ENCODE data around the gene KRT72.

GRCh38 chr12:52607314-52607713, 6.1 kb upstream of the KRT72 start:
- no peak for TF ChIP-seq CTCF (IDR thresholded peaks at IDR 0.05)
- no peak for TF ChIP-seq POLR2AphosphoS5 (IDR thresholded peaks at IDR 0.05)
- no peak for TF ChIP-seq POLR2A (IDR thresholded peaks at IDR 0.05)

Data from breast epithelium (tissue), 3 donors.